GM21515 (cell line): ENCODE data around the gene PLIN4.
"Not testable (repeated sequence)": the region's sequence is repeated elsewhere in the genome, so short reads cannot be mapped to it uniquely, and the experiment has no call there.

Experiments
- ATAC-seq: cut with Tn5 transposase; IDR thresholded peaks from one replicate; pipeline ENCODE4 v1.9.1; 2021; ENCODE audit not compliant: unreplicated experiment

The PLIN4 gene

DNA sequence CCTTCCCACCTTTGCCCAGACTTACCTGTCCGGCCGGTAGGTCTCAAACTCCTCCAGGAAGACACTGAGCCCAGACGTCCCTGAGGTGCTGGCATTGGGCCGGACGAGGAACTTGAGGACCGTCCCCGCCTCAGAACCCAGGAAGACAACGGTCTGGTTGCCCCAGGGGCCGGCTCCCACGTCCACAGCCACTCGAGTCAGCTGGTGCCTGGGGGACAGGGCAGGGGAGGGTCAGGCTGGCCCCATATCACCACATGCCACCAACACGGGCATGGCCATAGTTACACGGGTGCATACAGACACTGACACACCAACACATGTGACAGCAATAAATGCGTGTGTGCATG is 29.9 kb upstream of the PLIN4 start:
- ATAC-seq: no peak

DNA sequence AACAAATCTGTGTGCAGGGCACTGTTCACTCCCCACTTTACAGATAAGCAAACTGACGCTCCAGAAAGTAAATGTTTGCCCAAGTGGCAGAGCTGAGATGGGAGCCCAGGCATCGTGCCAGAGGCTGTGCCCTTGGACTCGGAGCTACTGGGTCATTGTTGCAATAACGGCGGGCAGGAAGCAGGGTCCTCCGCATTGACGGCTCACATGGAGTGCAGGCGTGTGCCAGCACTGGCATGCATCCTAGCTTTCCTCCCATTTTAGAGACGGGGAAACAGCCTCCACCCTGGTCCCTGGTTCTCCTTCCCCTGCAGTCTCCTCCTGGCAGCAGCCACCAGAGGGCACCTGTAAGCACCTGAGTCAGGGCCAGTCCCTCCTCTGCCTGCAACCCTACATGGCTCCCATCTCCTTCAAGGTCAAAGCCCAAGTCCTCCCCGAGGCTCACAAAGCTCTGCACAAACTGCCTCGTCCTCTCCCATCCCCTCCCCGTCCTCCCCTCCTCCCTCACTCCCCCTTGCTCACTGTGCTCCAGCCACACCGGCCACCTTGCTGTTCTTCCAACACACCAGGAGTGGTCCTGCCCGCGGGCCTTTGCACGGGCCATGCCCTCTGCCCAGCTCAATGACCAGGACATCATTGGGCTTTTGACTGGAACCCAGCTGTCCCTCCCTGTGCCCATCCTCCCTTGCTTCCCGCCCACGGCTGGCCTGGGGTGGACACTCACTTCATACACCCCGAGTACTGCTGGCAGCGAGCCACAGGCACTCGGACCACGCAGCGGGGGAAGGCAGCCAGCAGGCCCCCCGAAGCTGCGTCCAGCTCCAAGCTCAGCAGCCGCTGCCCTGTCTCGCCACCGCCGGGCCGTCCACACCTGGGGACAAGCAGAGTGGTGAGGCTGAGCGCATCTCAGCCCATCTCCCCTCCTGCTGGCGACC is 29.3 kb upstream of the PLIN4 start:
- no peak for ATAC-seq

DNA sequence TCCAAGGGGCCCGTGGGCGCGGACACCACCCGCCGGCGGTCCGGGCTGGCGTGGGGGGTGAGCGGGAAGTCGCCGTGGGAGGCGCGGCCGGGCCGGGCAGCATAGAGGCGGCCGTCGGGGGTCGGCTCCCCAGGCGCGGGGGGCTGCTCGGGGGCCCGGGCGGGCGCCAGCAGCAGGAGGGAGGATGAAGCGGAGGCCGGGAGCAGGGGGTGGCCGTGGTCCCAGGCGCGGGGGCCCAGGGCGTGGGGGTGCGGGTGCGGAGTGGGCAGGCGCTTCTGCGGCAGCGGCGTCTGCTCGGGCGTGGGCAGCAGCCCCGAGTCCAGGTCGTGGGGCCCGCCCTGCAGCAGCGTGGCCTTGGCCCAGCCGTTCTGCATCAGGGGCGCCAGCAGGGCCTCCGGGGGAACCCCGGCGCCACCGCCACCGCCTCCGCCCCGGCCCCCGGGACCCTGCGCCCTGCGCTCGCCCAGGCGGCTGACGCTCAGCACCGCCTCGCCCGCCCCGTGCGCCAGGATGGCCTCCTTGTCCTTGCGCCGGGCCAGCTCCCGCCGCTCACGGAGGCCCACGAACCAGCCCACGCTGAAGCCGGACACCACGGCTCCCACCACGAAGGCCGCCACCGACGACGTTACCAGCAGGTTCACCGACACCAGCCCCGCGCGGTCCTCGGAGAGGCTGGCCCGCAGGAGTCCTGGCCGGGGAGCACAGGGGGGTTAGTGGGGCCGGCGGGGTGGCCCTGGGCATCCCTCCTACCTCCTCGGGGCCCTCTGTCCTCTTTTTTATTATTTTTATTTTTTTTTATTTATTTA is 25.8 kb upstream of the PLIN4 start:
- no peak for ATAC-seq

DNA sequence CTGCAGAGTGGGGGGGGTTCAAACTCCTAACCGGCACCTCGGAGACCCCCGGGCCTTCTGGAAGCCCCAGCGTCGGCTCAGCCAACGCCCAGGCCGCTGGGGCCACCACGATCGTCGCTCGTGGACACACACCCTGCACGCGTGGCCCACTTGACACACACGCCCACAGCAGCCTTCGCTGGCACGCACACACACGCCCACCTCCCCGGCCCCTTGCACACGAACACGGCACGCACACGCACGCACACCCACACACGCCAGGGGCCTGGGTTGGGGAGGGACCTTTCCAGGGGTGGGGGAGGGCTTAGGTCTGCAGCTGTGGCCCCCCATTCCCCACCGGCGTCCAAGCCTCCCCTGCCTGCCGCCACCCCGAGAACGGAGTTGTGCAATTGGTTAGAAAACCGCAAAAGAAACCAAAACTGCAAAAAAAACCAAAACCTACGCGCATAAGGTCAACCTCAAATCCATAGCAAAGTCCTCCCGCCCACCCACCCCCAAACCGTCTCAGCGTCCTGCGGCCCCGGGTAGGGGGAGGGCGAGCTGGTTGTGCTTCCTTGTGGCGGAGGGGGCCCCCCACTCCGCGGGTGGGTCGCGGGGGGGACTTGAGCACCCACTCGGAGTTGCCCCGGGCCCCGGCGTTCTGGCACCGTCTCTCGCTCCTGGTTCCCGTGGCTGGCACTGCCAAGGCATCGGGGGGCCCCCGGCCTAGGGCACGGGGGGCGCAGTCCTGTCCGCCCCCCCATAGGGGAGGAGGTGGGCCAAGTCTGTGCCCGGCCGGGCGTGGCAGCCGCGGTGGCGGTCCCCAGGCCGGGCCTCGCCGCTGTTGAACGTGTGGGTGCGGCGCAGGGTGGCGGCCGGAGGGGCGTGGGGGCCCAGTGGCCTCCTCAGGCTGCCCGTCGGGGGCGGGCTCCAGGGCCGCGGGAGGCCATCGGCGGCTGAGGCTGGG is 24.9 kb upstream of the PLIN4 start:
- no peak for ATAC-seq

DNA sequence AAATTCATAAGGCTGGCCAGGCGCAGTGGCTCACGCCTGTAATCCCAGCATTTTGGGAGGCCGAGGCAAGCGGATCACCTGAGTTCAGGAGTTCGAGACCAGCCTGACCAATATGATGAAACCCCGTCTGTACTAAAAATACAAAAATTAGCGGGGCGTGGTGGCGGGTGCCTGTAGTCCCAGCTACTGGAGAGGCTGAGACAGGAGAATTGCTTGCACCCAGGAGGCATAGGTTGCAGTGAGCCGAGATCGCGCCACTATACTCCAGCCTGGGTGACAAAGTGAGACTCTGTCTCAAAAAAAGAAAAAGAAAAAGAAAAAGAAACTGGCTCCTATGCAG is 23.5 kb upstream of the PLIN4 start:
- ATAC-seq: not testable (repeated sequence)

DNA sequence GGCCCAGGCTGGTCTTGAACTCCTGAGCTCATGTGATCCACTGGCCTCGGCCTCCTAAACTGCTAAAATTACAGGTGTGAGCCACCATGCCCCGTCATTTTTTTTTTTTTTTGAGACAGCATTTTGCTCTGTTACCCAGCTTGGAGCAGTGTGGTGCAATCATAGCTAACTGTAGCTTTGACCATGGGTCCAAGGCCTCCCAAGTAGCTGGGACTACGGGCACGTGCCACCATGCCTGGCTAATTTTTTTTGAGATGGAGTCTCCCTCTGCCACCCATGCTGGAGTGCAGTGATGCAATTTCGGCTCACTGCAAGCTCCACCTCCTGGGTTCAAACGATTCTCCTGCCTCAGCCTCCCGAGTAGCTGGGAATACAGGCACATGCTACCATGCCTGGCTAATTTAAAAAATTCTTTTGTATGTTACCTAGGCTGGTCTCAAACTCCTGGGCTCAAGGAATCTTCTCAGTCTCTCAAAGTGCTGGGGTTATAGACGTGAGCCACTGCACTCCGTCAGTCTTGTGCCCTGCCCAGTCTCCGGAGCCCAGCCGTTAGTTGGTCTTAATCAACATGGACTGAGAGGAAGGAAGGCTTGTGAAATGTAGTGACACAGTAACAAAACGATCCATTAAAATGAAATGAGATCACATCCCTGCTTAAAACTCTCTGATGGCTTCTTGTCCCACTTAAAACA is 23.0 kb upstream of the PLIN4 start:
- ATAC-seq: no peak

DNA sequence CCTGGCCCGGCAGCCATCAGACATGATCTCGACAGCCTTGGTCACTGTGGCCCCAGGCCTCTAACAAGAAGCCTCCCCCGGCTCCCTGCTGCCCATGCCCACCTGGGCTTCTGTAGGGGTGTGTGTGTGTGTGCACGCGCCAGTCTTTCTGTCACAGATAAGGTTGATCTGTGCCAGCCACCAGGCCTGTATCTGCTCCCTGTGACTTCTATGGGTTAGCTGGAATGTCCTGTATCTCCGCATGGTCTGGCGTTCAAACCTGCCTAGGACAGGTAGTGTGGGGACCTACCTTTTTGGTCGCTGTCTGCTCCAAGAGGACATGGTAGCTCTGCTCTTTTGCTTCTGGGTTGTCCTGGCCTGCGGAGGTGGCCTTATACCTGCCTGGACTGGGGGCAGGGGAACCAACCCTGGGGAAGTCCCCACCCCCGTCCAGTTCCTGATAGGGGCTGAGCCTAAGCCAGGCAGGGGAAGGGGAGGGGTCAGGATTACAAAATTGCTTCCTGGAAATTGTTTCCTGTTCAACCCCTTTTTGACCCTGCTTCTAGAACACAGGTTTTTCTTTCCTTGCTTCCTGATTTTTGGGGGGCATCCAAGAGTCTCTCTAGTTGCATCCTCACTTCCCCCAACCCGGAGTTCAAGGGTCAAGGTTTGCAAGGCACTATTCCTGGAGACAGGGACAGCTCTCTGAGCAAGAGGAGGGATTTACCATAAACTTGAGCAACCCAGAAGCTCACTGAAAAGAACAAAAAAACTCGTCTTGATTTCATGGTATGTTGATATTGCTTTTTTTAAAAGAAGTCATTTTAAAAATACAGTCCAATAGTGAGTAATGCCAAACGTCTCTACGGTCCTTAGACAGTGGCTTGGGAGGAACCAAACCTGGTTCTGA is 21.7 kb upstream of the PLIN4 start, which contains the start of gene LRG1:
Gene LRG1 (minus strand): TSS at position 344 of the 889 bp plus-strand sequence. CDS start 23 bp downstream, at position 321.
- ATAC-seq: no peak

DNA sequence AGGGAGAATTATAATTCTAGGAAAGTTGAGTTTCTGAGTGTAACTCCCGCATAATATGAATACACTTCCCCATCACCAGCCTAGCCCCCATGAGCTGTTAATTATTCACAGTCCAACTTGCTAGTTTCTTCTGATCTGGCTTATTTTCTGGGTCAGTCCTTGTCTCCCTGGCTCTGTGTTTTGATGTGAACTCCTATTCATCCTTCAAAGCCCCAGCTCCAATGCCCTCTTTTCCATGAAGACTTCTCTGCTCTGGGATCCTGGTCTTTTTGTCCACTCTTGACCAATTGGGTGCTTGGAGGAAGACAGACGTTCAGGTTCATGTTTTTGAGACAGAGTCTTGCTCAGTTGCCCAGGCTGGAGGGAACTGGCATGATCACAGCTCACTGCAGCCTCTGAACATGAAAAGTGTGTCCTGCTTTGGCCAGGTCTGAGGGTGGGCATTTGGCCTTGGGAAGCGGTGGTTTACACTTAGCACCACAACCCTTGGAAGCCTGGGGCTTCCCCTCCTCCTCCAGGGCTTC is 20.9 kb upstream of the PLIN4 start:
- no peak for ATAC-seq

DNA sequence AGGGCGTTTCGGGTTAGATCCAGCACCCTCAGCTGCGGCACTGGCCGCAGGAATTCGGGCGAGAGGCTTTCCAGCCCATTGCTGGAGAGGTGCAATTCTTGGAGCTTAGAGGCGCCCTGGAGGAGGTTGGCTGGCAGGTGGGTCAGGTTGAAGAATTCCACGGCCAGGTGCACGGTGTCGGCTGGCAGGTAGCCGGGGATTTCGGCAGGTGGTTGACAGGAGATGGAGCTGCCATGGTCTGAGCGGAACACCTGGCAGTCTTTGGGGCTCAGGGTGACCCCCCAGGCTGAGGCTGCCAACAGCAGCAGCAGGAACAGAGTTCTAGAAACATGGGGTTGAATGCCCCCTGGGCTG is 20.3 kb upstream of the PLIN4 start:
- no peak for ATAC-seq

DNA sequence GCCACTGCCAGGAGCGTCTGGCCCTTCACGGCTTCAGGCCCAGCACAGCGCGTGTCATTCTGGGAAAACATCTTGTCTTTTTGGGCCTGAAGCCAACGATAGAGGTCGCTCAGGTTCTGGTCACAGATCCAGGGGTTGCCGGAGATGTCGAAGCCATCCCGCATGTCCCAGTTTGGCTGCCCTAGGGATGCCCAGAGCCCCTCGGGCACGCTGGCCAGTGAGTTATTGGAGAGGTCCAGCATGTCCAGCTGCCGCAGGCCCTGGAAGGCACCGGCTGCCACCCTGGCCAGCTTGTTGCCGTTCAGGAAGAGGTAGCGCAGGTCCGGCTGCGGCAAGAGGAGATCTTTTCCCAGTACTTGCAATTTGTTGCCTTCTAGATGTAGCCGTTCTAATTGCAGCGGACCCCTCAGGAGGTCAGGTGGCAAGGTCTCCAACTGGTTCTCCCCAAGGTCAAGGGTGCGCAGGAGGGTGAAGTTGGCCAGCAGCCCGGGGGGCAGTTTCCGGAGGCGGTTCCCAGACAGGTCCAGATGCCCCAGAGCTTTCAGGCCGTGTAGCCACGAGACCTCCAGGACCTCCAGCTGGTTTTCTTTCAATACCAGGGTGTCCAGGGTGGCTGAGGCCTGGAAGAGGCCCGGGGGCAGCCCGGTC is 19.8 kb upstream of the PLIN4 start:
- no peak for ATAC-seq

DNA sequence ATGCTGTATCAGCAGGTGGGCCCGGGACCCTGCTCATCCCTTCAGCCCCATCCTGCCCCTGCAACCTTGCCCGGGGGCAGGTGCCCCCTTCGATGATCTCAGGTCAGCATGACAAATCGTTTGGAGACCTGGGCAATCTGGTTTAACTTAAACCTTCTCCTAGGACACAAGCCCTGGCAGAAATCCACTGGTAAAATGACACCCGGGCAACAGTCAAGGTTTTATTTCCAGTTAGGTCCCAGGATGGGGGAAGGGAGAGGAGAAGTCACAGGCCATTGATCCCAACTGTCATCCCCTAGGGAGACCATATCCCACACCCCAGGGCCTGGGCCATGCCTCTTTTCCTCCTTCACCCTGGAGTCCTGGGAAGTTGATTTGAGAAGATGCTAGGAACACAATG is 18.5 kb upstream of the PLIN4 start:
- no peak for ATAC-seq

DNA sequence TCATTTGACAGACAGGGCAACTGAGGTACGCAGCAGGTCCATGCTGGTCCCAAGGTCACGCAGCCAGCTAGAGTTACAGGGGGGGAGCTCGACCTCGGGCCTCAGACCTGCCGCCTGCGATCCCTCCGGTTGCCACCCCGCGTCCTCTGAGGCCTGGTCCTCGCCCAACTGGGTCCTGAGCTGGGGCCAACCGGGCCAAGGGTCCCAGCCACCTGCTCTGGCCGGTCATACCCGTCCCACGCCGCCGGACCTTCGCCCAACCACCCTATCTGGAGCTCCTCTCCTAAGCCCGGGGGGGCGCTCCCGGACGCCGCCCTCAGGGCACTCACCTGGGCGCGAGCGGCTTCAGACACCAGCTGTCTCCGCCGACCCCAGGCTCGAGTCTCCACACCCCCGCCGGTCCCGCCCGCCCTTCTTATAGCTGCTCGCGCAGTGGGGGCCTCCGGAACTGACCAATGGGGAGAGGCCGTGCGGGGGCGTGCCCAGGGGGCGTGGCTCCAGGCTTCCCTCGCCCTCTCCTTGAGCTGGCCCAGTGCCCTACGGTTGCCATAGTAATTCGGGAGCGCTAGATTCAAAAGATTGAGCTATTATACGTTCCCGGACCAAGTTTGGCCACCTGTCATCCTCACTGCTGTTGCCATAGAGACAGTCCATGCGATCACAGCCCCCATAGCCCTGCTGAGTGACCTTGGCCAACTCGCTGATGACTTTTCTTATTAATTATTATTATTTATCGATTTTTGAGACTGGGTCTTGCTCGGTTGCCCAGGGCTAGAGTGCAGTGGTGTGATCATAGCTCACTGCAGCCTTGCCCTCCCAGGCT is 16.8 kb upstream of the PLIN4 start, which contains the start of gene PLIN5:
Gene PLIN5 (minus strand): TSS at position 389 of the 823 bp plus-strand sequence. CDS start 1,150 bp downstream, outside the sequence.
- ATAC-seq: no peak

DNA sequence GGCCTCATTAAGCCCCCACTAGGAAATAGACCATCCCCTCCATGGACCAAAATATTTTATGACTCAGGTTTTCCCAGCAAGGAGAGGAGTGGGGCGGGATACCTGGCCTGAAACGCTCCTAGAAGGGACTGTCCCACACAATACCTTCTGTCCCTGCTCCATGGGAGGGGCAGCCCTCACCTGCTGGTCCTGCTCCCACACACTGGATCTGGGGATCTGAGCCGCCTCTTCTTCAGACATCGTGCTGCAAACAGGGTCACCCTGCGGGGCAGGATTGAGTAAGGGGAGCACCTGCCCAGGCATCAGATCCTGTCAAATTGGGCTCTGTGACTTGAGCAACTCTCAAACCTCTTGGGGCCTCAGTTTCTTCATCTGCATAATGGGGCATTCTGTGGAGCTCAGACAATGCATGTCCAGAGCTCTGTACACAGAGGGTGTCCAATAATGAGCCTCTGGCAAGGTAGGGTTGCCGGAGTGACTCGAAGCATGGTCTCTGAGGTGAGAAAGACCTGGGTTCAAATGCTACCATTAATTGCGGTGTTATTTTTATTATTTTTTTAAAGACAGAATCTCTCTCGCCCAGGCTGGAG is 15.6 kb upstream of the PLIN4 start:
- ATAC-seq: no peak

DNA sequence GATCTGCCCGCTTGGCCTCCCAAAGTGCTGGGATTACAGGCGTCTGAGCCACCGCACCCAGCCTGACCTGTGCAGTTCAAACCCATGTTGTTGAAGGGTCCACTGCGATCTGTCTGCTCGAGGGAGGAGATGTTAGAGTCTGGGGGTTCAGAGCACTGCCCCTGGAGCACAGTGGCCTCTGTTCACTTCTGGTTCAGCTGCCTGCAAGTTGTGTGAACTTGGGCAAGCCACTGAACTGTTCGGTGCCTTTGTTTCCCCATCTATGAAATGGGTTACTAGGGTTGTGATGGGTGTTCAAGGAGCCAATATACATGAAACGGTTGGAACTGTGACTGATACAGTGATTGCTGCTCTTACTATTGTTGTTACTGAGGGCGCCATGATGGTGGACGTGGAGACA is 15.0 kb upstream of the PLIN4 start:
- ATAC-seq: no peak

DNA sequence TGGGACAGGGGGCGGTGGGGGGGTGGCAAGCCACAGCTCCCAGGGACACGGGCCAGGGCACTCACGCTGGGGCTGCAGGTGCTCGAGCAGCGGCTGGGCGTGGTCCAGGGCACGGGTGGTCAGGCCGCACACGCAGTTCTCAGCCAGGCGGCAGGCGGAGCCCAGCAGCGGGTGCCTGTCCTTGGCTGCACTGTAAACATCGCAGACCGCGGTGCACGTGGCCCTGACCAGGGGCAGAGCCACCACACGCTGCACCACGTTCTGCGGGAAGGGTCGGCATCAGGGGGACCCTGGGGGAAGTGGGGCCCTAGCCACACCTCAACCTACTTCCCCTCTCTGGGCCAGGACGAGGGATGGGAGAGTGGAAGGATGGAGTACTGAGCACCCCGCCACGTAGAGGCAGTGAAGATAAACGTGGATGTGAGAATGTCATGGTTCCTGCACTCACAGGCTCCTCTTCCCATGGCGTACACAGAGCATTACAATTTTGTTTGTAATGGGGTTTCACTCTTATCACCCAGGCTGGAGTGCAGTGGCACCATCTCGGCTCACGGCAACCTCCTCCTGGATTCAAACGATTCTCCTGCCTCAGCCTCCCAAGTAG is 13.4 kb upstream of the PLIN4 start:
- no peak for ATAC-seq

DNA sequence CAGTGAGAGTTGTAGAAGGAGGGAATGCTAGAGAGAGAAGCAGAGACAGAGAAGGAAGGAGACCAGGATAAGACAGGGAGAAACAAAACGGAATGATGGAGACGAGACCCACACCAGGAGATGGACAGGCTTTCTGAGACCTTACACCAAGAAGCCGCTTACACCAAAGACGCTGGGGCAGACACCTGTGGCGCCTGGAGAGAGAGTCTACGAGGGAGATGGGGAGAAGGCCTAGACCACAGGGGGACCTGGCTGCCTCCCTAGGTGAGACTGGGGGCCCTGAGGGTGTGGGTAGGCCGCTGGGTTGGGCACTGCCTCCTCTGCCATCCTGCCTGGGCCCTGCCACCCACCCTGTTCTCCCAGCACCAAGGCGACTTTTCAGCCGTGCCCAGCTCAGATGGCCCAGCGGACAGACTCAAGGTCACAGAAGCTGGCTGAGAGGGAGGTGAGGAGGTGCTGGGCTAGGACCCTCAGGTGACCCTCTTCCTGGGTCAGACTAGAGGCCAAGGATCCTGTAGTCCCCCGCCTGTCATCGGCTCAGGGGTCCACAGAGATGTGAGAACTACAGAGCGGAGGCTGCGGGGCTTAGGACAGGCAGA is 11.7 kb upstream of the PLIN4 start:
- no peak for ATAC-seq

DNA sequence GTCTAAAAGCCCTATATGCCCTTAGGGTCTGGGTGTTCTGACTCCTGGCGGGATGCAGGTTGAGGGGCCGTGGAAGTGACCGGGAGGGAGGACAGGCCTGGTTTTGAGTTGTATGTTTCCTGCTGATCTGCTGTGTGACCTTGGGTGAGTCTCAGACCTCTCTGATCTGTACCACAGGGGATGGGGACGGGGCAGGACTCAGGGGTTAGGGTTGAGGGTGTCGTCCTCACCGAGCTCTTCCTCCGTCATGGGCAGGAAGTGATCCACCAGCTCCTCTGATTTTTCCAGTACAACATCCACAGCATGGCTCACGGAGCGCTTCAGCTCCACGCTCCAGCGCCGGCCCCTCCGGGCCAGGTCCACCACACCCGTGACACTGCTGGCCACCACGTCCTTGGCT is 10.6 kb upstream of the PLIN4 start:
- ATAC-seq: no peak
